ENCODE measurements around the gene IQSEC3.

Gene IQSEC3

DNA sequence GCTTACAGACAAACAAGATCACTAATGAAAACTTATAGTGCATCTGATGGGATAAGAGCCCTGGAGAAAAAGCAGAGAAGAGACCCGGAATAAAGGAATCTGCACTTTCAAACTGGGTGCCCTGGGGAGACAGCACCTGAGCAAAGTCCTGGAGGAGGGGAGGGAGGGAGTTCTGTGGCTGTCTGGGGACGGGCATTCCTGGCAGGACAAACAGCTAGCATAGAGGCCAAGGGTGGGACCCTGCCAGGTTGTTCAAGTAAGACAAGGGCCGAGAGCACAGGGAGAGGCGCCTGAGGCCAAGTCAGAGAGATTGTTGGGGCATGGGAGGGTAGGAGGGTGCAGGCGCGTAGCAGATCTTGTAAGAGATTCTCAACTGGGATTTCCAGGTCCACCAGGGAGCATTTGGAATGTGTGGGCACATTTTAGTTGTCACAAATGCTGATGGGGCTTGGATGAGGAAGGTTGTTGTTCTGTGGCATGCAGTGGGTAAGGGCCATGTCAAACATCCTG lies 14.2 kb downstream of the IQSEC3 start:
- DNase-seq (ENCODE audit: low read depth), result no peak

DNA sequence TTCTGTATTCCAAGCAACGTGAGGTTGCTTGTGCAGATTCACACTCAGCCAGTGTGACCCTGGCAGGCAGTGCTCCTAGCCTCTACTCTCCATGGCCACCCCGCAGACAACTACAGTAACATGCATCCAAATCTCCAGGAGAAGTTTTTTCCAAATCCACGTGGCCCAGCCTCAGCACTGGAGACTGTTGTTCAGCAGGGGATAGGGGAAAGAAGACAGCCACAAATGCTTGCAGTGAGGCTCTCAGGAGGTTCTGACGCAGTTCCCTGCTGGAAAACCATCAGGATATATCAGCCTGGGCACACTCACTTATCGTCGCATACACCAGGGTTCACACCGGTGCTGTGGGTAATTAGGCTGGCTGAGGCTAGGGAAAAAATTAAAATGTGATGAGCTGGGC lies 16.2 kb downstream of the IQSEC3 start:
- no peak for DNase-seq (ENCODE audit: low read depth)

DNA sequence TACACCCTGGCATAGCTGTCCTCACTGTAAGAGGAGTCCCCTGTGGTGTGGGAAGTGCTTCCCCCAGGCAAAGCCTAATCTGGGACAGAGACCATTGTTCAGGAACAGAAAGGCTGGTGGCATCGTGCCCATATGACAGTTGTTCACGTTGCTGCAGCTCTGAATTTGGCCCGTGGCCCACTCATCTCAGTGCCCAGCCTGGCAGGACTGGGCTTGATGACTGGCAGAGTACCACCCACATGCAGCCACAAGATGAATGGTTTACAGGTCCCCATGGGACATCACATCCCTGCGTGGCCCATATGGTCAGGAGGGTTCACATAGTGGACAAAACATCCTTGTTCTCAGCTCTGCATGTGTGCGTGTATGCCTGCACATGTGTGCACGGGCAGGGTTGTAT lies 17.5 kb downstream of the IQSEC3 start:
- DNase-seq (ENCODE audit: low read depth), result no peak

DNA sequence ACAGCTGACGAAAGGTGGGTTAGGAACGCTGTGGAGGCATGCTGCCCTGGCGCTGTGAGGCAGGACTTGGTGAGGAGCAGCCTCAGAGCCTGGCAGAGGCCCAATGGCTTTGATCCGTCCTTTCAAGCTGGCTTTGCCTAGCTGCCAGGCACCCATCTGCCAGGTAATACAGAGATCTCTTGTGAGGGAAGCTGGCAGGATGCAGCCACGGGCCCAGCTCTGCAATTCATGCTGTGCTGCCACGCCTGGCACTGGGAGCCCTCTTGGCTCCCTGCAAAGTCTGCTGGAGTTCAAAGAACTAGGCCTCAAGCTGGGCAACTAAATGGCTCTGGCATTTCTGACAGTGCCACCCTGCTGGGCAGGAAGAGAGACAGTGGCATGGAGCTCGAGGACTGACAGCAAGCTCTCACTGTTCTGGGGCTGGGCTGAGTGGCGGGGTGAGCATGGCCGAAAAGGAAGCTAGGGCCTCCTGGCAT lies 18.7 kb downstream of the IQSEC3 start:
- DNase-seq (ENCODE audit: low read depth), result no peak

DNA sequence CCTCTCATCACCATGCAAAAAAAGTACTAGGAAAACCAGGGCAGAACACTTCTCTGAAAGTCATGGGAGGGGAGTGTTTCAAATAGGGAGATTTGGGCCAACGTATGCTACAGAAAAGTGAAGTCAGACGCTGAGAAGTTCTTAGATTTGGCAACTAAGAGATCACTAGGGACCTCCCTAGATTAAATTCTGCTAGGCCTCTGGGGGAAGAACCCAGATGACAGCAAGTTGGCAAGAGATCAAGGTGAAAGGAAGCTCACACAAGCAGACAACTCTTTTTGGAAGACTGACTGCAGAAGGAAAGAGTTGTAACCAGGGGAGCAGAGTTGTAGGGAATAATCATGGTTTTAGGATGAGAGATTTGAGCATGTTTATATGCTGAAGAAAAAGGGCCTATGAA lies 20.7 kb downstream of the IQSEC3 start:
- no peak for DNase-seq (ENCODE audit: low read depth)

DNA sequence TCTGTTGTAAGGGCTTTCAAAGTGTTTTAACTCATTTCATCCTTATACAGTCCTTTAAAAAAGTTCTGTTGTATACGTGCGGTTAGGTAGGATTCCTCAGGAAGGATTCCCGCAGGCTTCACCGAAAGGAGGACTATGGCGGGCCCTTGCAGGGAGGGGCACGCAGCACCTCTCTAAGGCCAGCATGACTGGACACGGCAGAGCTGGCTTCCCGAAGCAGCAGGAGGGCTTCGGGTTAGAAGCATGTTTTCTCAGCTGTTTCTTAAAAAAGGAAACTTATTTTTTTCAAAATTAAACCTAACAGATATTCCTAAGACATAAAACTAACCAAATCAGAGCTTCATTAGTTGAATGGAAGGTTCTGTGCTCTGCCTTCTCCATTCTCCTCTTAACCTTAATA lies 21.3 kb downstream of the IQSEC3 start:
- DNase-seq (ENCODE audit: low read depth), result no peak

DNA sequence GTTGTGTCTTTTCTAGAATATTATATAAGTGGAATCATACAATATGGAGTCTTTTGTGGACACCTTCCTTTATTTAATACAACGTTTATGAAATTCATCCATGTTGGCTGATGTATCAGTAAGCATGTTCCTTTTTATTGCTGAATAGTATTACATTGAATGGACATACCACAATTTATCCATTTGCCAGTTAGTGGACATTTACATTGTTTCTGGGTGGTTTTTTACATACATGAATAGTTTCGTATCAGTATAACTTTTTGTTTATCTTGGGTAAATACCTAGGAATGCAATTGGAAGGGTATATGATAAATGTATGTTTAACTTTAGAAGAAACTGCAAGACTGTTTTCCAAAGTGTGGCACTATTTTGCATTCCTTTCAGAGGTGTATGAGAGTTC lies 23.1 kb downstream of the IQSEC3 start:
- DNase-seq (ENCODE audit: low read depth), result no peak

DNA sequence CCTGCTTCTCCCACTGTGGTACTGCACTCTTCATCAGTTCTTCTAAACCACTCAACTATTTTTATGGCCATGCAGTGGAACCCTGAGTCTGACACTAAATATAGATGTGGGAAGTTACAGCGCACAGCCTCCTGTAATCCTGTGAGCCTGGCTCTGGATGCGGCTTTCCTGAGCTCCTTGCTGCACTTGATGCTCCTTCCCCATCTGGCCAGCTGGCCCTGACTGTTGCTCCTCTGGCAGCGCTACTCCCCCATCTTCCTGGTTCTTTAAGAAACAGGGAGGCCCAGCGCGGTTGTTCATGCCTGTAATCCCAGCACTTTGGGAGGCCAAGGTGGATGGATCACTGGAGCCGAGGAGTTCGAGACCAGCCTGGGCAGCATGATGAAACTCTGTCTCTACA lies 24.6 kb downstream of the IQSEC3 start:
- no peak for DNase-seq (ENCODE audit: low read depth)

DNA sequence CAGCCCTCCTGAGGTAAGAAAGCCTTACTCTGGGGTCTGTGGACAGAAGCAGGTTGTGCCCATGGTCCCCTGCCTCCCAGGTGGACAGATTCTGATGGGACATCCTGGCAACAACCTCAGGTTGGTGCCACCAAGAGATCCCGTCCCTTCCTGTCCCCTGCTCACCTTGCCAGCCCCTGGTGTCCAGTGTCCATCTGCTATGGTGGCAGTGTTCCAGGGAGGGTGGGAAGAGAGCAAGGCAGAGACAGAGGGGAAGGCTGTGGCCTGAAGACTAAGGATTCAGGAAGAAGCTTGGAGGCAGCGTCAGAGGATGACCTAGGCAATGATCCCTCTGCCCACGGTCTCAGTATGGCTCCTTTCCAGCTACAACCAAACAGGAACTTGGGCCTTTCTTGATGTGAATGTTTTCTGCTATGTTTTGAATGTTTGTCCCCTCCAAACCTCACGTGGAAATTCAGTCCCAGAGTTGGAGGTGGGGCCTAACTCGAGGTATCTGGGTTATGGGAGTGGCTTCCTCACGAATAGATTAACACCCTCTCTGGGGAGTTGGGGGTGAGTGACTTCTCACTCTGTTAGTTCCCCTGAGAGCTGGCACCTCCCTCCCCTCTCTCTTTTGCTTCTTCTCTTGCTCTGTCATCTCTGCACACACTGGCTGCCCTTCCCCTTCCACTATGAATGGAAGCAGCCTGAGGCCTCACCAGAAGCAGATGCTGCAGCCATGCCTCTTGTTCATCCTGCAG lies 26.9 kb downstream of the IQSEC3 start:
- DNase-seq (ENCODE audit: low read depth), result no peak

DNA sequence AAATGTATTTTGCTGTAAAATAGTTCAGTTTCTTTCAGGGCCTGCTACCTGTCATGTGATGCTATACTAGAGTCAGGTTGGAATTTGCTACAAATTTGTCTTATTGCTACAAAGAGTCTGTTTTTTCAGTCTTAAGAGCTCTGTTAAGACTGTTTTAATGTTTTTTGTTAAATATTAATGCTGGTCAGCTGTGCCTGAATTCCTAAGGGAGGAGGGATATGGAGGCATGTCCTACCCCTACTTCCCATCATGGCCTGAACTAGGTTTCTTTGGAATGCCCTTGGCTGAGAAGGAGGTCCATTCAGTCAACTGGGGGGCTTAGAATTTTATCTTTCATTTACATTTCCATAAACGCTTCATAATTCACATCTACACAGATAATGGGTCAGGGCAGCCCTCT lies 30.0 kb downstream of the IQSEC3 start:
- DNase-seq (ENCODE audit: low read depth), result no peak

DNA sequence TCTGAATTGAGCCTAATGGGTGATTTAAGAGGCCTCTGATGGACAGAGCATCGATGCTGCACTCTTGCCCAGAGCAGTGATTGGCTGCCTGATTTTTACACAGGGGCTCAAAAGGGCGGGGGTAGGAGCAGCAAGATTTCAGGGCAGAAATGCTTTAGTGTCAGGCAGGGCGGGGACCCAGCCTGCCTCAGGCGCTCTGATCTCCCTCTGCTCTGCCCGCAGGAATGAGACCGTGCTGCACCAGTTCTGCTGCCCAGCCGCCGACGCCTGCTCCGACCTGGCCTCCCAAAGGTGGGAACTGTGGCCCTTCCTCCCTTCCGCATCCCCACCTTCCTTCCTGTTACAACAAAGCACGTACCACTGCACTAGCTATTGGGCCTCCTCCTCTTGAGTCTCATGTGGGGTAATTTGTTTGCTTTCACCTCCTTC lies 32.4 kb downstream of the IQSEC3 start:
- DNase-seq (ENCODE audit: low read depth), result no peak

DNA sequence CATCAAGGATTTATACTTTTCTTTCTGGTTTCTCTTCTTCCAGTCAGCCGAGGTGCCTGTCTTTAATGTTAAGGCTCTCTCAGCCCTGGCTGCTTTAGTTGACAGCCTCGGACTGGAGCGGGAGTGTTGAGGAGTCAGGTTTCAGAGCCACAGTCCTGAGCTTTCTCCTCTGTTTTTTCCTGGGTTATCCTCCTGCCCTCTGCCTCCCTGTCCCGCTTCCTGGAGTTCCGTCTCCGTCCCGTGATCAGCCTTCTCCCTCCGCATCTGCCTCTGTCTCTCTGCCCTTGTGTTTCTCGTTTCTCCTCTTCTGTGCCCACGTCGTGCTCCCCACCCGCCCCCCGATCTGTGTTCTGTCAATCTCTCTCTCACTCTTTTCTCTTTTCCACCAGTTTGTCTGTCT lies 33.0 kb downstream of the IQSEC3 start:
- DNase-seq (ENCODE audit: low read depth), result no peak

DNA sequence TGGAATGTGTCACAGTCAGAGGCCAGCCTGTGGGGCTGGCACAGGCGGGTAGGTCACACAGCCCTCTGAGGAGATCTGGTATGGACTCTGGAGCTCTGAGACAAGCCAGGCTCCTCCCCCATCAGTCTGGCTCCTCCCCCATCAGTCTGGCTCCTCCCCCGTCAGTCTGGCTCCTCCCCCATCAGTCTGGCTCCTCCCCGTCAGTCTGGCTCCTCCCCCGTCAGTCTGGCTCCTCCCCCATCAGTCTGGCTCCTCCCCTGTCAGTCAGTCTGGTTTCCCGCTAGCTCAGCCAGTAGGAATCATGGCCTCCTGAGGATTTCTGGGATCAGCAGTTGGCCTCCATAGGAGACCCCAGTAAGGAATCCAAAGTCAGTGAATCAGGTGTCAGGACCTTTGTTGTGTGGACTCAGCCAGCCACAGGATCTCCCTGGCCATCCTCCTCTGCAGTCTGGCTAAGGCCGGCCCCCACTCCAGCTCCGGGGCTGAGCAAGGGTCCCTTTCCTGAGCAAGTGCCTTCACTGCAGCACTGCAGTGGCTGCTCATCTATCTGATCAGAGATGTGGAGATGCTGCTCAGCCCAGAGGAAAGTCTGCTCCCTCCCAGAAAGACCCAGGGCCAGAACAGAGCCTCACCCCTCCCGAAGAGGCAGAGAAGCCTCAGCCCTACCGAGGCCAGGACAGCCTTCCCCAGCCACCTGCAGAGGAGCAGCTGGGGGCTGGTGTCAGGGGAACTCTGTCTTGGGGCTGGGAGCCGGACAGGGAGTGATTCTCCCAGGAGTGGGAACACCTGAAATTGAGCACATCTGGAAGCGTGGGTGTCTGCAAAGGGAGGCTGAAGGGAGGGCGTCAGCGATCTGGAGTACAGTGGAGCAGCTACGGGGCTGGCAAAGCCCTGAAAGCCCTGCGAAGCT lies 35.7 kb downstream of the IQSEC3 start:
- no peak for DNase-seq (ENCODE audit: low read depth)

DNA sequence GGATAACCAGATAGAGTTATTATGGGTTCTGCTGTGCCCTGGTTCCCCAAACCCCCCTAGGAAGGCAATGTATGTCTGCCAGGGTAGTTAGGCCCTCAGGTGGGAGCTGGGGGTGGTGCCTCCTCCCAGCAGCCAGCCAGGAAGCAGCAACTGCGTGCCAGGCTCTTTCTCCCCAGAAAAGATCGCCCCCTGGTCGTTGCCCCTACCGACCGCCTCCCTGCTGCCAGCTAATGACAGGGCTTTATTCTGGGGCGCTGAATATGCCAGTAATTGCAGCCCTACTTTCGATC lies 36.3 kb downstream of the IQSEC3 start:
- no peak for DNase-seq (ENCODE audit: low read depth)

DNA sequence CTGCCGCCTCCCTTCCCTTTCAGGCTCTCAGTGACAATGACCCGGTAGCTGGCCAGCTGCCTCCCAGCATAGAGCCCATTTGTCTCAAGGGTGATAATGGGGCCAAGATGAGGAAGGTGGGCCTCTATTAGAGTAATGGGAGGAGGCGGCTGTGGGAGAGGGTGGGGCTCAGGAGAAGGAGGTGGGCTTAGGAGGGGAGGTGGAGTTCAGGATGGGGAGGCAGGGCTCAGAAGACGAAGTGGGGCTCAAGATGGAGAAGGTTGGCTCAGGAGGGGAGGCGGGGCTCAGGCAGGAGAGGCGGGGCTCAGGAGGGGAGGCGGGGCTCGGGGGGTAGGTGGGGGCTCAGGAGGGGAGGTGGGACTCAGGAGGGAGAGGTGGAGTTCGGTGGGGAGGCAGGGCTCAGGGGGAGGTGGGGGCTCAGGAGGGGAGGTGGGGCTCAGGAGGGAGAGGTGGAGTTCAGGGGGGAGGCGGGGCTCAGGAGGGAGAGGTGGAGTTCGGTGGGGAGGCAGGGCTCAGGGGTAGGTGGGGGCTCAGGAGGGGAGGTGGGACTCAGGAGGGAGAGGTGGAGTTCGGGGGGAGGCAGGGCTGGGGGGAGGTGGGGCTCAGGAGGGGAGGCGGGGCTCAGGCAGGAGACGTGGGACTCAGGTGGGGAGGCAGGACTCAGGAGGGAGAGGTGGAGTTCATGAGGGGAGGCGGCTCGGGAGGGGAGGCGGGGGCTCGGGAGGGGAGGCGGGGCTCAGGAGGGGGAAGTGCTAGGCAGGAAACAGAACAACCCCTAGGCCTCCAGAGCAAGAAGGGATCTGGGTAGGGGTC lies 36.8 kb downstream of the IQSEC3 start:
- no peak for DNase-seq (ENCODE audit: low read depth)

DNA sequence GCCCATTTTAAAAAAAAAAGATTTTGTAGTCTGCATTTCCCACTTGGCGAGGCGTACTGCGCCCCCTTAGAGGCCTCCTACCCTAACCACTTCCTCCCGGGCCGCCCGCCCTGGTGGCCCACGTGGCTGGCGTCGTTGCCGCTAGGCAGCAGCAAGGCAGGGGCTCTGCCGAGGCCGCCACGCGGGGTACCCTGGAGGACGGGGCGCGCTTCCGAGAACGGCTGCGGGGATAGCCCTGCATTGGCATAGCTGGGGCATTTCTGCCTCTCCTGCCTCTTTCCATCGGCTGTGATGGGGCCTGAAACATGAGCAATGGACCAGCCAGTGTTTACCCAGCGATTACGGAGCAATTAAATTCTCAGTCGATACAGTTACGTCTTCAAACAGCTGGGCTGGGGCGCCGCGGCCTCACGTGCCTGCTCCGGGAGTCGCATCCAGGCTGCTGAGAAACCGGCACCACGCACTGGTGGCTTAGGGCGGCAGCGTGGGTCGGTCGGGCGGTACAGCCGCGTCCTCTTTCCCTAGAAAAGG lies 38.0 kb downstream of the IQSEC3 start:
- DNase-seq (ENCODE audit: low read depth), result no peak

DNA sequence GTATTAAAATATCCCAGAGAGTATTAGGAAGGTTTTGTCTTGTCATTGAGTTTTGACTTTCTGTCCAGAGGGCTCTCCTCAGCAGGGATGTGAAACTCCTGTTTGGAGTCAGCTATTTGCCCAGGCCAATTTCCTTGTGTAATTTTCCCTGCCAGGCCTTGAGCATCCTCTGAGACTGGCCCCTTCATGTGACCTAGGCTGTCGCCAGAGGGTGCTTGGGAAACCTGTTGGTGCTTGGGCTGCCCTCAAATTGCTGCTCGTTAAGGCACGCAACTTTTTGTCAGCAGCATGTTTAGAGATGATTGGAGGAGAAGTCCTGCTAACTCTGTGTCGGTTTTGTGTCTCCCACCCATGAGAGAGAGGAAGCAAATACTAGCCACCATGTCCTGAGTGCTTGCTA lies 39.1 kb downstream of the IQSEC3 start:
- no peak for DNase-seq (ENCODE audit: low read depth)

DNA sequence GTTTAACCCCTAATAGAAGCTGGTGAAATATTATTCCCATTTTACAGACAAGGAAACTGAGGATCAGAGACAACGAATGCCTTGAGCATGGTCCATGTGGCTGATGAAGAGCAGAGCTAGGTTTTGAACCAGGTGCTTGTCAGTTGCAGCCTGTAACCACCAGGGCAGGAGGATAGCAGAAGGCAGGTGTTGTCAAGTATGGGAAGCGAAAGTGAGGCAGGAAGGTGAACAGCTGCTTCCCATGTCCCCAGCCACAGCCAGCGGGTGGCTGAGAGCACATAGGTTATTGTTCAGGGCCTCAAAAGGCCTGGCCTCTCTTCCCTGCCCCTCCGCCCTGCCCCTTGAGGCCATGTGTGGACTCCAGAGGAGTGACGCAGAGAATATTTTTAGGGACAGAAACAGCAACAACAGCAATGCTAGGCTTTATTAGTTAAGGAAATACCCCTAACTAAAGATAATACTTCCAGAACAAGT lies 39.6 kb downstream of the IQSEC3 start:
- DNase-seq (ENCODE audit: low read depth), result no peak

DNA sequence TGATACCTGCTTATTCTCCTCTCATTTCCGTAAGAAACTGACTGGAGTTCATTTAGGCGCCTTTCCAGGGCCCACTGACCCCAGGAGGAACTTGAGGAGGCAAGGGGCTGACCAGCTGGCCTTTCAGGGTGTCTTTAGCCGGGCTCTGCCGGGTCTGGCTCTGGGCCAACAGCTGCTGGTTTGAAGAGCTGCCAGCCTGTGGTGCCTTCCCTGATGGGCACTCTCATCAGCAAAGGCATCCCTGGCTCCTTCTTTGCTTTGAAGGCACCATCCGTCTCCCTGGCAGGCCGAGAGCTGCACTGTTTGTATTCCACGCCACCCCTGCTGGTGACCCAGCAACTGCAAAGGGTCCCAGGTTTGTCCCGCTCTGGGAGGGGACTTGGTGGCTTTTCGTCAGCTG lies 42.0 kb downstream of the IQSEC3 start:
- no peak for DNase-seq (ENCODE audit: low read depth)

DNA sequence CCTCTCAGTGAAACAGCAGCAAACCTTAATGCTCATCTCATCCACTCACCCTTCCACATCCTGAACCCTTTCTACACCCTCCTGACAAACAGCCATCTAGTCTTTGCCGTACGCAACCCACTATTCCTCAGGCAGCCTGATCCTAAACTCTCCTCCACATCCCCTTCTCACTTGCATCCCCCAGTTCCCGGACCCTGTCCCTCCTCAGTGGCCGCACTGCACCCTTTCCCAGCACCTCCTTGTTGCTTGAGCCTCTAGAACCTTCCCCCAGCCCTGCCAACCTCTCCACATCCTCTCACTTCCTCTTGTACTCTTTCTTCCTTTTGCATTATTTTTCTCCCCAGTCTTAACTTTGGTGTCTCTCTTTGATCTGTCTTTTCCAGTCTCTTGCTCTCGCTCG lies 42.9 kb downstream of the IQSEC3 start:
- DNase-seq (ENCODE audit: low read depth), result no peak

DNA sequence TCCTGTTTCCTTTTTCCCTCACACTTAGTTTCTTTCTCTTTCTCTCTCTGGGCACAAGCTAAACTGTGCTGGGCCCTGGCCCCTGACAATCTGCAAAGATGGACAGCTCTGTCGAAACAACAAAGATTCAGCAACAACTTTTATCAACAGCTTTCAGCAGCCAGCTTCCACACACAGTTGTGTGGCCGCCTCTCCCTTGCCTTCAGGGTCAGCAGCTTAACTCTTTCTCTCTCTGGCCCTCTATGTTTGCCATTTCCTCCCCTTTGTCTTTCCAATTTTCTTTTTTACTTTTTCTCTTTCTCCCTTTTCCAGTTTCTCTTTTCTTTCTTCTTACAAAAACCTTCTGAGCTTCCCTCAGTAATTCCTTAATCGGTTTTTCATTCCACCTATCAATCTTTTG lies 43.3 kb downstream of the IQSEC3 start:
- no peak for DNase-seq (ENCODE audit: low read depth)

Data from activated gamma-delta T cell treated with anti-CD3 and anti-CD28 coated beads, Interleukin-2, amount 50 U/mL, for 16 hours (primary cell).